H54 (cell line): Measurements from ENCODE around the gene NRXN3.

Source experiments
- DNase-seq: peaks from one replicate; pipeline ENCODE4 v3.0.0; 2011; ENCODE audit warnings: low spot score, mixed read lengths; ENCODE audit not compliant: insufficient read length
- FAIRE-seq: peaks from 3 replicates; lab custom pipeline; 2011; peaks lifted over from hg19 to GRCh38; lab: Jason Lieb, UNC
- POLR2A ChIP-seq: IDR thresholded peaks from 2 replicates; pipeline ENCODE4 v1.6.1; 2011; ENCODE audit warnings: low read depth, mild to moderate bottlenecking, low read length

Gene NRXN3

DNA sequence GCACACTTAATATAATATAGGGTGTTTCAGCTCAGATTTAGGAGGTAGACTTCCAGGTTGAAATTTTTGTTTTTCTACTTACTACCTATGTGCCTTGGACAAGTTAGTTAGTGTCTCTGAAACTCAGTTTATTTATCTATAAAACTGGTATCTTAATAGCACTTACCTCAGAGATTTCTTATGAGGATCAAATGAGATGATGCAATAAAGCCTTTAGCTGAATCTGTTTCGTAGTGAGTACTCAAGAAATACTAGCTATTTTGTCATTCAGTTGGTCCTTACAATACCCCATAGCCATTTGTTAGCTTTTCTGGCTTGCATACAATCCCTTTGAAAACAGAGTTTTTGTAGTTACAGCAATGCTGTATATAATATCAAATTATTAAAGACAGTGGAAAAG is 497.0 kb downstream of the NRXN3 start:
- no peak for FAIRE-seq
- no peak for TF ChIP-seq POLR2A
- no peak for DNase-seq

DNA sequence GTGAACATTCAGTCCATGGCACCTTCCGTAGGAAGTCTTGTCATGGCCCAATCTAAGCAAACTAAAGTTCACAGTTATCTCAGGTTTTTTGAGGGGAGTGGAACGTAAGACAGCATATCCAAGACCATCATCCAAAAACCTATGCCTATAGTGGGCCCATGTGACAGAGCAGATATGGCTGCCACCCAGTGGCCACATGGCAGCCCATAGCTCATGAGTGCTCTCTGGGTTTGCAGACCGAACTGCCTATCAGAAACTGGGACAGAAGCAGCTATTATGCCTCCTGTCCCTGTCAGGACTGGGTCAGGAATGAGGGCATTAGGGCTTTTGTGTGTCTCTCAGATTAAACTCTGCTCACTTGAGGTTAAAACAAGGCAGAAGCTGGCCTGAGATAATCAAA is 503.7 kb downstream of the NRXN3 start:
- DNase-seq (no peak), FAIRE-seq (no peak)
- TF ChIP-seq POLR2A: no peak

- DNase-seq: no peak
- no peak for FAIRE-seq
- TF ChIP-seq POLR2A: no peak
These were observed 504.6 kb downstream of the NRXN3 start for GRCh38 chr14:78674820-78675219.

GRCh38 chr14:78683206-78683605 is 513.0 kb downstream of the NRXN3 start:
- no peak for TF ChIP-seq POLR2A
- DNase-seq (no peak), FAIRE-seq (no peak)

DNA sequence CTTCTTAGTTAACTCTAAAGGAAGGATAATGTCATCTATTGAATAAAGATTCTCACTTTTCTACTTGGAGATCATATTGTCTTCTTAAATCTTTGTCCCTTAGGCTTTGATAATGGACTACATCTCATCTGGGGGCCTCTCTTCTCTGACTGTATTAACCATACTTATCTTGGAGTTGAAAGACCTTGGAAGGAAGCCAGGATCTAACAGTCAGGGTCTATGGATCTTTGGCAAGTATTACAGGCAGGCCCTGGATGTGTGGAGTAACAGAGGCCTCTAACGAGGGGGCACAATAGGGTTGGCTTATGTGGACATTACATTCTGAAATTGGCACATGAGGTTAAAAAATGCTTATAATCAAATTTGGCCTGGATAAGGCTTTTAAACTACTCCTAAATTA is 513.8 kb downstream of the NRXN3 start:
- TF ChIP-seq POLR2A: no peak
- DNase-seq (no peak), FAIRE-seq (no peak)

DNA sequence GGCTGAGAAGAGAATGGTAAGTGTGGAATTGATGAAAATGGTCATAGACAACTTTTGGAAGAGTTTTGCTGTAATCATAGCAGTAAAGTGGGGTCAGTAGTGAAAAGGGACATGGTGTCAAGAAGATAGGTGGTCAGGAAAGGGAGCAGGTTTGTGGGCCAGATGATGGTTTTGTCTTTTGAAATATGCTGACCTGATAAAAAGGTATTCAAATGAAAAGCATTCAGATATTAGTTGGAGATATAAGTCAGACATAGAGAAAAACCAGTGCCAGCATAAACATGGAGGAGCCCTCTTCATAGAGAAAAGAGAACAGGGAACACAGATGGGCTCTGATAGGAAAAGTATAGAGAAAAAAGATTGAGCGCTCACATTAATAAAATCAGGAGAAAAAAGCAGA is 518.3 kb downstream of the NRXN3 start:
- DNase-seq (no peak), FAIRE-seq (no peak)
- TF ChIP-seq POLR2A: no peak

GRCh38 chr14:78690836-78691235 is 520.7 kb downstream of the NRXN3 start:
- TF ChIP-seq POLR2A: no peak
- no peak for DNase-seq
- no peak for FAIRE-seq

DNA sequence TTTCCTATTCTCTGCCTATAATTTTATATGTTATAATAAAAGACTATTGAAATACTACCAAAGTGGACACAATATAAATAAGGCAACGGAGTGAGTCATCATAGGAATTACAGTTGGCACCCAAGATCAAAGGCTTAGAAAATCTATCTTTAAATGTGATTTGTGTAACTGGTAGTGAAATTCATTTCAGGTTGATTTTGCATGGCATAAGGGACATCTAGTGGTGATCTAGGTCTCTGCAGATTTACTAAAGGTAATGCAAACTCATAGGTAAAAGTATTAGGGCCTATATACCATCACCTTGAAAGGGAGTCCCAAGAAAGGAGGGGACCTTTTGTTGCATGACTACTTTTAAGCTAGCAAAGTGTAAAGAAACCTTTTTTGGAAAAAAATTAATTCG is 527.2 kb downstream of the NRXN3 start:
- no peak for FAIRE-seq
- TF ChIP-seq POLR2A: no peak

GRCh38 chr14:78698991-78699390 is 528.8 kb downstream of the NRXN3 start:
- FAIRE-seq (no peak), DNase-seq (no peak)
- TF ChIP-seq POLR2A: no peak

More for the DNA sequence above, 527.2 kb downstream of the NRXN3 start:
- no peak for DNase-seq

DNA sequence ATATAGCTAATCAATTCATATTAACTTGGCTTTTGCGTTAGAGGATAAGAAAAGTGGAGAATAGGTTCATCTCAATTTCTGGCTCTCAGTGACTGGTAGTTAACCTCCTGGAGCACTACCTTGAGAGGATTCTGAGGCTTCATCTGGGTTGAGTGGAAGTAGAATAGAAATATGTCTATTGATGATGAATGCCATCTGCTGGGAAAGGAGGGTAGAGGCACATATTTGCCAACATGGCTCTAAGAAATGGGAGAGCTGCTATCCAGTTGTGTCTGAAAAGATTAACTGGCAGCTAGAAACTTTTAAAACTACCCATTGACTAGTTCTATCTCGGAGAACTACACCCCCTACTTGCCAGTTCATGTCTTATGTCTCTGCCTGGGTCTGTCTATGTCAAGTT is 530.1 kb downstream of the NRXN3 start:
- FAIRE-seq (no peak), DNase-seq (no peak)
- no peak for TF ChIP-seq POLR2A

DNA sequence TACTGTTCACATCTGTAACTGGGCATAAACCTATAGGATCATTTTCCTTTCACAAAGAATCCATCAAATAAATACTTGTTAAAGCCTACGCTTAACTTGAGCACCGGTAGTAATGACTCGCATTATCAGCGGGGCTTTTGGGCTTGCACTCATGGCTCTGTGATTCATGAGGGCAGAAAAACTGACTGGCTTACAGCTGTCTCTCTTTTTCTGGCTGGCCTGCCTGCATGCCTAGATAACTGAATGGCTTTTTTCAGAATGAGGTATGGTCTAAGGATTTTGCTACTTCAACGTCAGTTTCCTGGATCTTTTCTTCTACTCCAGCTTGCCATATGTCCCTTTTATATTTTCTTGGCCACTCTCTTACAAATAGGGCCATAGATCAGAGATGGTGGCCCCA is 531.1 kb downstream of the NRXN3 start:
- DNase-seq (no peak), FAIRE-seq (no peak)
- no peak for TF ChIP-seq POLR2A

DNA sequence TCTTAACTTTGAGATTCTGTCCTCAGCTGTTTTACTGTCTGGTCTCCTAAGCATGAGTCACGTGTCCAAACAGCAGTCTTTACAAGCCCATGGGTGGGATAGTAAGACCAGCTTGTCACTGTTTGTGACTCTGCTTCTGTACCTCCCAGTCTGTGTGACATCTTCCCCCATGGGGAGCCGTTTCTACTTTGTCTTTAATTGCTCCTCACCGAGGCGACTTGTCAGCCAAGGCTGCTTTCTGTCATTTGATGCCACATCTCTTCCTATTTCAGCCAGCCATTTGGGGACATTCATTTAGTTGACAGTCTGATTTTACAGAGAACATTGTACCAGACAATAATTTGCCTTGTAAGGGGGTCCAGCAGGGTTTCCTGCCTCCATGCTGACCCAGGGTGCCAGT is 534.8 kb downstream of the NRXN3 start:
- no peak for TF ChIP-seq POLR2A
- FAIRE-seq (no peak), DNase-seq (no peak)

DNA sequence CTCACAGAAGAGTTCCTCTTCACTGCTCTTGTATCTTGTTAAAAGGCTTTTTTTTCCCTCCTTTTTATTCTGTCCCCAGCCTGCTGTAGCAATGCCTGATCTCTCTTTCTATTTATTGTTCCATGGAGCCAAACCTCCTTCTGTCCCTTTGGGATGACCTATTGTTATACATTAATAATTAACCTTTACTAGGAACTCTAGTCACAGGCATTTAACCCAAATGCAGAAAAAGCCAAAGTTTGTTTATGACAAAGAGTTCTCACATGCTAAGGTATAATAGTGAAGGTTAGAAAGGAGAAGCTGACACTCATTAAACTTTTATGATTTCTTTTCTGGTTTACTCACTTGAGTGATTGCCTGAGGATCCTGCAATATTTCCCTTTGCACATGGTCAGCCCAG is 535.8 kb downstream of the NRXN3 start:
- FAIRE-seq (no peak), DNase-seq (no peak)
- TF ChIP-seq POLR2A: no peak

GRCh38 chr14:78709795-78710557 is 539.8 kb downstream of the NRXN3 start:
- no peak for DNase-seq
- FAIRE-seq: no peak

GRCh38 chr14:78710963-78711362 is 540.8 kb downstream of the NRXN3 start:
- no peak for FAIRE-seq
- no peak for DNase-seq

More at GRCh38 chr14:78709795-78710557, 539.8 kb downstream of the NRXN3 start:
- TF ChIP-seq POLR2A: no peak

DNA sequence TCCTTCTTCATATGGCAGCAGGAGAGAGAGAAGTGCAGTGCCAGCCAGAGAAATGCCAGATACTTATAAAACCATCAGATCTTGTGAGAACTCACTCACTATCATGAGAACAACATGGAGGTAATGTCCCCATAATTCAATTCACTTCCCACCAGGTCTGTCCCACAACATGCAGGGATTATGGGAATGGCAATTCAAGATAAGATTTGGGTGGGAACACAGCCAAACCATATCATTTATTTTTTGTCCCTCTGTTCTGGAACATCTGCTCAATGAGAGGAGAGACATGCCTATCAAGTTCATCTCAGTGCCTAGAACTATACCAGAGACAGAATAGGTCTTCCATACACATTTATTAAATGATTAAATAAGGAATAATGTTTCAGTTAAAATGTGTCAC is 543.5 kb downstream of the NRXN3 start:
- DNase-seq: no peak
- no peak for FAIRE-seq
- no peak for TF ChIP-seq POLR2A

More at GRCh38 chr14:78710963-78711362, 540.8 kb downstream of the NRXN3 start:
- TF ChIP-seq POLR2A: no peak
